ENCODE measurements around the gene DSG4. TPM values are rescaled to one million over a fixed set of nuclear protein-coding genes. Genes with fewer than 3 reads are reported as not detected.
"Not testable (repeated sequence)": the region's sequence is repeated elsewhere in the genome, so short reads cannot be mapped to it uniquely, and the experiment has no call there.

The DSG4 gene, protein sequence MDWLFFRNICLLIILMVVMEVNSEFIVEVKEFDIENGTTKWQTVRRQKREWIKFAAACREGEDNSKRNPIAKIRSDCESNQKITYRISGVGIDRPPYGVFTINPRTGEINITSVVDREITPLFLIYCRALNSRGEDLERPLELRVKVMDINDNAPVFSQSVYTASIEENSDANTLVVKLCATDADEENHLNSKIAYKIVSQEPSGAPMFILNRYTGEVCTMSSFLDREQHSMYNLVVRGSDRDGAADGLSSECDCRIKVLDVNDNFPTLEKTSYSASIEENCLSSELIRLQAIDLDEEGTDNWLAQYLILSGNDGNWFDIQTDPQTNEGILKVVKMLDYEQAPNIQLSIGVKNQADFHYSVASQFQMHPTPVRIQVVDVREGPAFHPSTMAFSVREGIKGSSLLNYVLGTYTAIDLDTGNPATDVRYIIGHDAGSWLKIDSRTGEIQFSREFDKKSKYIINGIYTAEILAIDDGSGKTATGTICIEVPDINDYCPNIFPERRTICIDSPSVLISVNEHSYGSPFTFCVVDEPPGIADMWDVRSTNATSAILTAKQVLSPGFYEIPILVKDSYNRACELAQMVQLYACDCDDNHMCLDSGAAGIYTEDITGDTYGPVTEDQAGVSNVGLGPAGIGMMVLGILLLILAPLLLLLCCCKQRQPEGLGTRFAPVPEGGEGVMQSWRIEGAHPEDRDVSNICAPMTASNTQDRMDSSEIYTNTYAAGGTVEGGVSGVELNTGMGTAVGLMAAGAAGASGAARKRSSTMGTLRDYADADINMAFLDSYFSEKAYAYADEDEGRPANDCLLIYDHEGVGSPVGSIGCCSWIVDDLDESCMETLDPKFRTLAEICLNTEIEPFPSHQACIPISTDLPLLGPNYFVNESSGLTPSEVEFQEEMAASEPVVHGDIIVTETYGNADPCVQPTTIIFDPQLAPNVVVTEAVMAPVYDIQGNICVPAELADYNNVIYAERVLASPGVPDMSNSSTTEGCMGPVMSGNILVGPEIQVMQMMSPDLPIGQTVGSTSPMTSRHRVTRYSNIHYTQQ
- total RNA-seq: not detected
- not detected for polyA plus RNA-seq (2013, experiment 1 of 2)
- polyA plus RNA-seq (2013, experiment 2 of 2): not detected
- long read RNA-seq, experiment 1: 0 reads
- long read RNA-seq, experiment 2: 0 reads
- long read RNA-seq, experiment 3: 0 reads
- long read RNA-seq, experiment 4: 0 reads

DNA sequence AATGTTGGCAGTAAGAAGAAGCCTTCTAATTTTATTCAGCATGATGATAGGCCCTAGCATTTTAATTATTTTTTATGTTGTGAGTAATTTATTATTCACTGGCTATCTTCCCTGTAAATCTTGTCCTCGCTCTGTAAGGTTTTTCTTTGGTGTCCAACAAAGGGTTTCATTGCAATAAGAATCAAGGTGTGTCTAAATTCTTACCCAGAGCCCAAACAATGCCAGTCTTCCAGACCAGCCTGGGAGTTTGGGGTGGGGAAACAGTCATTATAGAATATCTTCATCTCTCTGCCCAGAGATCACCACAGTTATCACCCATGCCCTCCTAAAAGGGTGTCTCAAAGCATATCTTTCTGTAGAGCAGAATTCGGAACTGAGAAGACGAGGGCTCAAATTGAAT, at the start of gene DSG4:
DSG4 (plus strand) TSS at position 301 of the 400 bp plus-strand sequence. CDS start 135 bp downstream, outside the sequence.
- Histone ChIP-seq H3K4me3 (ENCODE audit: low read length) (no peak within 1 kb of the TSS), H3K9ac (ENCODE audit: extremely low read depth, low read length, poor library complexity, severe bottlenecking) (no peak within 1 kb of the TSS), H3K27ac (ENCODE audit: low read depth, low read length) (no peak within 1 kb of the TSS), H3K27me3 (ENCODE audit: control insufficient read depth, insufficient read depth, low read length, poor library complexity, severe bottlenecking) (no peaks in the 10 kb centered on the region), H3K4me1 (ENCODE audit: control insufficient read depth, insufficient read depth, low read length) (no peaks in the 10 kb centered on the region), H3K9me3 (ENCODE audit: control insufficient read depth, low read length) (no peaks in the 10 kb centered on the region), H3K36me3 (ENCODE audit: control insufficient read depth, insufficient read depth, low read length) (no peaks in the 10 kb centered on the region)
- H3K9me3 Mint-ChIP-seq: no peaks in the 10 kb centered on the region
- DNase-seq: no peak
- WGBS, 2 experiments (ENCODE audit: insufficient coverage in 1 of 2, insufficient read length in 1 of 2): 84 to 100% methylated on average over 2 to 3 of the region's 3 CpGs
- TF ChIP-seq CTCF (conservative IDR thresholded peaks at IDR 0.05): no peak
- no peak within 1 kb of the TSS for H3K27ac Mint-ChIP-seq
- no peaks in the 10 kb centered on the region for H3K36me3 Mint-ChIP-seq (ENCODE audit: low read depth)
- no peak within 1 kb of the TSS for H3K4me3 Mint-ChIP-seq
- H3K4me1 Mint-ChIP-seq: no peaks in the 10 kb centered on the region
- H3K27me3 Mint-ChIP-seq (ENCODE audit: insufficient read depth): no peaks in the 10 kb centered on the region

- no peak for TF ChIP-seq CTCF (conservative IDR thresholded peaks at IDR 0.05)
- Histone ChIP-seq H3K9ac (ENCODE audit: extremely low read depth, low read length, poor library complexity, severe bottlenecking) (no peak overlapping the region), H3K36me3 (ENCODE audit: control insufficient read depth, insufficient read depth, low read length) (no peaks in the 10 kb centered on the region), H3K4me3 (ENCODE audit: low read length) (no peak overlapping the region), H3K9me3 (ENCODE audit: control insufficient read depth, low read length) (no peaks in the 10 kb centered on the region), H3K27ac (ENCODE audit: low read depth, low read length) (no peak overlapping the region), H3K4me1 (ENCODE audit: control insufficient read depth, insufficient read depth, low read length) (no peaks in the 10 kb centered on the region), H3K27me3 (ENCODE audit: control insufficient read depth, insufficient read depth, low read length, poor library complexity, severe bottlenecking) (no peaks in the 10 kb centered on the region)
- no peaks in the 10 kb centered on the region for H3K9me3 Mint-ChIP-seq
- 57 to 66% methylated on average over 5 to 6 of the region's 7 CpGs for WGBS, 2 experiments (ENCODE audit: insufficient coverage in 1 of 2, insufficient read length in 1 of 2)
- no peak for DNase-seq
- H3K4me3 Mint-ChIP-seq: no peak overlapping the region
- H3K4me1 Mint-ChIP-seq: peaks cover 3% of the 10 kb centered on the region
- H3K27me3 Mint-ChIP-seq (ENCODE audit: insufficient read depth): no peaks in the 10 kb centered on the region
- H3K36me3 Mint-ChIP-seq (ENCODE audit: low read depth): no peaks in the 10 kb centered on the region
- no peak overlapping the region for H3K27ac Mint-ChIP-seq
Observed at GRCh38 chr18:31329787-31330438, 46.7 kb upstream of the DSG4 start.

GRCh38 chr18:31343454-31343853, 33.1 kb upstream of the DSG4 start:
- no peak for TF ChIP-seq CTCF (conservative IDR thresholded peaks at IDR 0.05)
- no peaks in the 10 kb centered on the region for H3K4me1 Mint-ChIP-seq
- H3K9me3 Mint-ChIP-seq: no peaks in the 10 kb centered on the region
- H3K4me1 ChIP-seq (ENCODE audit: control insufficient read depth, insufficient read depth, low read length): no peaks in the 10 kb centered on the region
- DNase-seq: no peak
- H3K27ac Mint-ChIP-seq: no peak overlapping the region
- 80 to 92% methylated on average over 1 to 4 of the region's 4 CpGs for WGBS, 2 experiments (ENCODE audit: insufficient coverage in 1 of 2, insufficient read length in 1 of 2)
- H3K36me3 Mint-ChIP-seq (ENCODE audit: low read depth): no peaks in the 10 kb centered on the region
- no peaks in the 10 kb centered on the region for H3K27me3 ChIP-seq (ENCODE audit: control insufficient read depth, insufficient read depth, low read length, poor library complexity, severe bottlenecking)
- H3K9ac ChIP-seq (ENCODE audit: extremely low read depth, low read length, poor library complexity, severe bottlenecking): no peak overlapping the region
- no peak overlapping the region for H3K4me3 ChIP-seq (ENCODE audit: low read length)
- no peaks in the 10 kb centered on the region for H3K27me3 Mint-ChIP-seq (ENCODE audit: insufficient read depth)
- no peak overlapping the region for H3K27ac ChIP-seq (ENCODE audit: low read depth, low read length)
- no peaks in the 10 kb centered on the region for H3K9me3 ChIP-seq (ENCODE audit: control insufficient read depth, low read length)
- H3K36me3 ChIP-seq (ENCODE audit: control insufficient read depth, insufficient read depth, low read length): no peaks in the 10 kb centered on the region
- no peak overlapping the region for H3K4me3 Mint-ChIP-seq

DNA sequence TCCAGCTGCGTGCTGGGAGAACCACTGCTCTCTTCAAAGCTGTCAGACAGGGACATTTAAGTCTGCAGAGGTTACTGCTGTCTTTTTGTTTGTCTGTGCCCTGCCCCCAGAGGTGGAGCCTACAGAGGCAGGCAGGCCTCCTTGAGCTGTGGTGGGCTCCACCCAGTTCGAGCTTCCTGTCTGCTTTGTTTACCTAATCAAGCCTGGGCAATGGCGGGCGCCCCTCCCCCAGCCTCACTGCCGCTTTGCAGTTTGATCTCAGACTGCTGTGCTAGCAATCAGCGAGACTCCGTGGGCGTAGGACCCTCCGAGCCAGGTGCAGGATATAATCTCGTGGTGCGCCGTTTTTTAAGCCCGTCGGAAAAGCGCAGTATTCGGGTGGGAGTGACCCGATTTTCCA, 23.2 kb upstream of the DSG4 start:
- not testable (repeated sequence) for H3K36me3 ChIP-seq (ENCODE audit: control insufficient read depth, insufficient read depth, low read length); H3K4me3 Mint-ChIP-seq; H3K27me3 Mint-ChIP-seq (ENCODE audit: insufficient read depth); H3K4me3 ChIP-seq (ENCODE audit: low read length); H3K4me1 ChIP-seq (ENCODE audit: control insufficient read depth, insufficient read depth, low read length); H3K27ac Mint-ChIP-seq; H3K9me3 ChIP-seq (ENCODE audit: control insufficient read depth, low read length); H3K27me3 ChIP-seq (ENCODE audit: control insufficient read depth, insufficient read depth, low read length, poor library complexity, severe bottlenecking); H3K4me1 Mint-ChIP-seq; H3K27ac ChIP-seq (ENCODE audit: low read depth, low read length); H3K9ac ChIP-seq (ENCODE audit: extremely low read depth, low read length, poor library complexity, severe bottlenecking); H3K36me3 Mint-ChIP-seq (ENCODE audit: low read depth); DNase-seq
- no CpG with 5 or more reads among the region's 17 CpGs for WGBS, 2 experiments (ENCODE audit: insufficient coverage in 1 of 2, insufficient read length in 1 of 2)
- peaks cover 14% of the 10 kb centered on the region for H3K9me3 Mint-ChIP-seq
